Right atrium auricular region (tissue), 2 donors: ENCODE measurements around the gene PRPF40A. TPM values are rescaled to one million over a fixed set of nuclear protein-coding genes. Genes with fewer than 3 reads are reported as not detected.
"Not testable (repeated sequence)": the region's sequence is repeated elsewhere in the genome, so short reads cannot be mapped to it uniquely, and the experiment has no call there.

Experiments
- DNase-seq: peaks from one replicate; pipeline ENCODE4 v3.0.0-alpha.2; 2019; ENCODE audit warnings: low spot score
- H3K27ac ChIP-seq, 2 donors: fragments of 200-600 bp; sonication (generic); 1 replicate in 1 of 2; 2 replicates in 1 of 2; pipeline ENCODE4 v1.5.1; 2016 to 2019
- H3K27me3 ChIP-seq, 2 donors: fragments of 200-600 bp; sonication (generic); one replicate each; pipeline versions ENCODE4 v1.5.1 to v1.6.0; 2017 to 2019
- H3K36me3 ChIP-seq: fragments of 200-600 bp; sonication (generic); one replicate; pipeline ENCODE4 v1.5.1; 2016
- H3K4me1 ChIP-seq, 2 donors: fragments of 200-600 bp; sonication (generic); one replicate each; pipeline versions ENCODE4 v1.5.1 to v1.6.0; 2017 to 2019
- H3K4me3 ChIP-seq, 2 donors: fragments of 200-600 bp; sonication (generic); 1 replicate in 1 of 2; 2 replicates in 1 of 2; pipeline ENCODE4 v1.5.1; 2017 to 2019; ENCODE audit warnings: mild to moderate bottlenecking in 1 of 2, moderate library complexity in 1 of 2
- H3K9me3 ChIP-seq, 2 donors: fragments of 200-600 bp; sonication (generic); one replicate each; pipeline ENCODE4 v1.5.1; 2019
- total RNA-seq, 2 donors: library from RNA; depleted of rRNA; stranded (reverse); fragments of >200 nt; gene quantifications; one replicate each; pipeline ENCODE4 v1.1.0, GENCODE V29; 2016
- TF ChIP-seq, protein P1 (sequence below), 2 donors: fragments of 200-600 bp; sonication (generic); IDR thresholded peaks; one replicate each; pipeline ENCODE4 v1.5.1; 2019; ENCODE audit warnings: antibody characterized with exemption in 2 of 2

The PRPF40A gene
- total RNA-seq, 2 donors from 2014 or later = 31.2 to 44.6 TPM

DNA sequence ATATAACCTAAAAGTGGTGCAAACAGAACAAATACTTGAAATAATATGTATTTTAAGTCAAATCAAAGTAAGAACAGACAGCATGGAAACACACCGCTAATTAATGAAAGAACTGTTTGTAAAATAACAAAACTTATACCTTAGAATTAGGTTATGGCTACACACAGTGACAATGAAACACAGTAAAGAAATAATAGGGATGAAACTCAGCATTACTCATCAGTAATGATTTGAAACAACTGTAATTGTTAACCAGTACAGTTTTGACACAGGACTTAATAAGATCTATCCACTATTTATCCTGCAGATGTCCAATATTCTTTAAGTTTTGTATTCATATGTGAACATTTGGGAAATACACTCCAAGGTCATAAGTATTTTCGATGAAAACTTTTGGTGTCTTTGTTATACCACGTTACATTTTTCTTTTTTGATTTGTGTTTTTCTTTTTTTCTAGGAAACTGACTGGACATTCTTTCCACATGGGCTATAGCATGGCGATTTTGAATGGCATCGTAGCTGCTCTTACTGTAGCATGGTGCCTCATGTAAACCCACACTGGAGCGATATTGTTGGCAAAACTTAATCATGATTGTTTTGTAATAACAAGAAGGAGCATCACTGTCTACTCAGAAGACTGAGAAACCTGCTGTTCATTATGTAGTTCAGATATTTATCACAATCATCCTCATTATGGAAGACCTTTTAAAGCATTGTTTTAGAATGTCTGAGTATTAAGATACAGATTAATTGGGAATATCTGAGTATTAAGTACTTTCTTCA is 42.2 kb upstream of the PRPF40A start:
- H3K9me3 ChIP-seq = no peaks in the 10 kb centered on the region
- no peak overlapping the region for H3K4me3 ChIP-seq
- H3K27ac ChIP-seq = no peak overlapping the region
- no peaks in the 10 kb centered on the region for H3K4me1 ChIP-seq
- H3K27me3 ChIP-seq = no peaks in the 10 kb centered on the region
- DNase-seq = no peak
- TF ChIP-seq, protein P1, sequence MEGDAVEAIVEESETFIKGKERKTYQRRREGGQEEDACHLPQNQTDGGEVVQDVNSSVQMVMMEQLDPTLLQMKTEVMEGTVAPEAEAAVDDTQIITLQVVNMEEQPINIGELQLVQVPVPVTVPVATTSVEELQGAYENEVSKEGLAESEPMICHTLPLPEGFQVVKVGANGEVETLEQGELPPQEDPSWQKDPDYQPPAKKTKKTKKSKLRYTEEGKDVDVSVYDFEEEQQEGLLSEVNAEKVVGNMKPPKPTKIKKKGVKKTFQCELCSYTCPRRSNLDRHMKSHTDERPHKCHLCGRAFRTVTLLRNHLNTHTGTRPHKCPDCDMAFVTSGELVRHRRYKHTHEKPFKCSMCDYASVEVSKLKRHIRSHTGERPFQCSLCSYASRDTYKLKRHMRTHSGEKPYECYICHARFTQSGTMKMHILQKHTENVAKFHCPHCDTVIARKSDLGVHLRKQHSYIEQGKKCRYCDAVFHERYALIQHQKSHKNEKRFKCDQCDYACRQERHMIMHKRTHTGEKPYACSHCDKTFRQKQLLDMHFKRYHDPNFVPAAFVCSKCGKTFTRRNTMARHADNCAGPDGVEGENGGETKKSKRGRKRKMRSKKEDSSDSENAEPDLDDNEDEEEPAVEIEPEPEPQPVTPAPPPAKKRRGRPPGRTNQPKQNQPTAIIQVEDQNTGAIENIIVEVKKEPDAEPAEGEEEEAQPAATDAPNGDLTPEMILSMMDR (IDR thresholded peaks at IDR 0.05) = no peak
- peaks cover 13% of the 10 kb centered on the region for H3K36me3 ChIP-seq

DNA sequence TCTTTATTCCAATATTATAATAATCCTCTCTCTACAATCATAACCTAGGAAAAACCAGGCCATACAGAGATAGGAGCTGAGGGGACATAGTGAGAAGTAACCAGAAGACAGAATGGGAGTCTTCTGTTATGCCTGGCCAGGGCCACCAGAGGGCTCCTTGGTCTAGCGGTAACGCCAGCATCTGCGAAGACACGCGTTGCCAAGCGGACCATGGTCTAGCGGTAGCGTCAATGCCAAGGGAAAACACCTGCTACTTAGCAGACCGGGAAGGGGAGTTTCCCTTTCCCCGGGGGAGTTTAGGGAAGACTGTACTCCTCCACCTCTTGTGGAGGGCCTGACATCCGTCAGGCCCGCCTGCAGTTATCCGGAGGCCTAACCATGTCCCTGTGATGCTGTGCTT is 37.8 kb upstream of the PRPF40A start:
- no peaks in the 10 kb centered on the region for H3K27me3 ChIP-seq
- H3K4me1 ChIP-seq = no peaks in the 10 kb centered on the region
- TF ChIP-seq, protein P1 (IDR thresholded peaks at IDR 0.05) = peak; percentile 11 to 25
- no peak for DNase-seq
- H3K36me3 ChIP-seq = peaks cover 10% of the 10 kb centered on the region
- no peaks in the 10 kb centered on the region for H3K9me3 ChIP-seq
- no peak overlapping the region for H3K27ac ChIP-seq
- H3K4me3 ChIP-seq = no peak overlapping the region

DNA sequence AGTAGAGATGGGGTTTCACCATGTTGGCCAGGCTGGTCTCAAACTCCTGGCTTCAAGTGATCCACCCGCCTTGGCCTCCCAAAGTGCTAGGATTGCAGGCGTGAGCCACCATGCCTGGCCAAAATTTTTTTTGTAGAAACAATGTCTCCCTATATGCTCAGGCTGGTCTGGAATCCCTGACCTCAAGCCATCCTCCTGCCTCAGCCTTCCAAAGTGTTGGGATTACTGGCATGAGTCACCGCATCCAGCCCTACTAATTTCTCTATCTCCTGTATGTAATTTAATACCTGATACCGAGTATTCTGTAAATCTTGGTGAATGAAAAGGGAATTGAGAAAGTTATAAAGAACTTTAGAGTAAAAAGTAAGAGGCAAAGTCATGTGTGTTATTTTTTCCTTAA is 30.5 kb upstream of the PRPF40A start:
- not testable (repeated sequence) for H3K36me3 ChIP-seq, H3K27me3 ChIP-seq, H3K9me3 ChIP-seq, H3K4me3 ChIP-seq, H3K4me1 ChIP-seq, H3K27ac ChIP-seq, DNase-seq

DNA sequence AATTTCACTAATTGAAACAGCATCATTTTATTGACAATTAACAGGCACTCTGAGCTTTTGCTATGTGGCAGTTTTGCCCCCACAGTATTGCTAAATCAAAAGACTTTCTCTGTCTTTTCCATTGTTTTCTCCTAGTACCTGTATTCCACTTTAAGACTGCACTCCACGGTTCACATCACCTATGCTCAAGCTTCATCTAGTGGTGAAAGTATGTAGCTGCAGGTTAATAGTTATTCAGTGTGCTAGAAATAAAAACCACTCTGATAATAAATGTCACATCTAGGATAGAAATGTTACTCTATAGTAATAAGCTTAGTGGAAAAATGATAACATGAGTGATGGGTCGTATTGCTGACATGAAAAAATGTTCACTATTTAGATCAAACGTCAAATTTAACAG is 25.7 kb upstream of the PRPF40A start:
- Histone ChIP-seq H3K27me3 (no peaks in the 10 kb centered on the region), H3K4me1 (no peaks in the 10 kb centered on the region), H3K36me3 (no peaks in the 10 kb centered on the region), H3K4me3 (no peak overlapping the region), H3K27ac (no peak overlapping the region), H3K9me3 (no peaks in the 10 kb centered on the region)
- no peak for DNase-seq
- TF ChIP-seq, protein P1 (IDR thresholded peaks at IDR 0.05) = peak in 1 of 2 donors; percentile 49

DNA sequence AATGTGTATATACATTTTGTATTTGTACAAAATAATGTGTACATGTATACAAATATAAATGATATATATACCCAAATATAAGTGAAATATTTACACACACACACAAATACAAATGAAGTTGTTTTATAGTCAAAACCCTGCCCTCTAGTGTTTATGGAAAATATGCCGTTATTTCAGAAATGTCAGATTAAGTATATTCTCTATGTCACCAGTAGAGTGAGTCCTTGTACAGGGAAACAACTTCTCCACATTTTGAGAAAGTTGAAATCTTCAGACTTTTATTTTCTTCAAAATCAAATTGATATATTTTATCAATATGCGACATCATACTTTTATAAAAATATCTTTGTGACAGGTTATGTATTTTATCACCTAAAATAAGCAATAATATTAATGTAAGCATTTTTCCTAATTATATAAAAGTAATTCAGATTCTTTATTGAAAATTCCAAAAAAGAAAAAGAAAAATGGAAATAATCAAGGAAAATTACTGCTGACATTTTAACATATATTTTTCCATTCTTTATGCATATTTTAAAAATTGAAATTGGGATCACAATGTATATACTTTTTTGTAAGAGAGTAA is 23.6 kb upstream of the PRPF40A start:
- Histone ChIP-seq H3K4me3 (no peak overlapping the region), H3K27ac (no peak overlapping the region), H3K4me1 (no peaks in the 10 kb centered on the region), H3K9me3 (no peaks in the 10 kb centered on the region), H3K27me3 (no peaks in the 10 kb centered on the region), H3K36me3 (no peaks in the 10 kb centered on the region)
- DNase-seq = no peak
- TF ChIP-seq, protein P1 (IDR thresholded peaks at IDR 0.05) = peak; percentile 62 to 84

DNA sequence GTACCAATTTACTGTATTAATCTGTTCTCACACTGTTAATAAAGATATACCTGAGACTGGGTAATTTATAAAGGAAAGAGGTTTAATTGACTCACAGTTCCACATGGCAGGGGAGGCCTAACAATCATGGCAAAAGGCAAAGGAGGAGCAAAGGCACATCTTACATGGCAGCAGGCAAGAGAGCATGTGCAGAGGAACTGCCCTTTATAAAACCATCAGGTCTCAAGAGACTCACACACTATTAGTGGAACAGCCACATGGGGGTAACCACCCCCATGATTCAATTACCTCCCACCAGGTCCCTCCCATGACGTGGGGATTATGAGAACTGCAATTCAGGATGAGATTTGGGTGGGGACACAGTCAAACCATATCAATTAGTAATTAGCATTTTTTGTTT is 22.4 kb upstream of the PRPF40A start:
- H3K4me3 ChIP-seq, H3K9me3 ChIP-seq, H3K27ac ChIP-seq, H3K36me3 ChIP-seq, H3K27me3 ChIP-seq, H3K4me1 ChIP-seq, DNase-seq: not testable (repeated sequence)

DNA sequence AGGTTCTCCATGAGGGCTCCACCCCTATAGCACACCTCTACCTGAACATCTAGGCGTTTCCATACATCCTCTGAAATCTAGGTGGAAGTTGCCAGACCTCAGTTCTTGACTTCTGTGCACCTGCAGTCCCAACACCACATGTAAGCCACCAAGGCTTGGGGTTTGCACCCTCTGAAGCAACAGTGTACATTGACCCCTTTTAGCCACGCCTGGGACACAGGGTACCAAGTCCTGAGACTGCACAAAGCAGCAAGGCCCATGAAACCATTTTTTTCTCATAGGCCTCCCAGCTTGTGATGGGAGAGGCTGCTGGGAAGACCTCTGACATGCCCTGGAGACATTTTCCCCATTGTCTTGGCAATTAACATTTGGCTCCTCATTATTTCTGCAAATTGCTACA is 21.2 kb upstream of the PRPF40A start:
- TF ChIP-seq, protein P1 (IDR thresholded peaks at IDR 0.05) = no peak
- no peak overlapping the region for H3K27ac ChIP-seq
- H3K9me3 ChIP-seq = no peaks in the 10 kb centered on the region
- no peaks in the 10 kb centered on the region for H3K4me1 ChIP-seq
- no peaks in the 10 kb centered on the region for H3K27me3 ChIP-seq
- no peak for DNase-seq
- H3K36me3 ChIP-seq = no peaks in the 10 kb centered on the region
- no peak overlapping the region for H3K4me3 ChIP-seq

DNA sequence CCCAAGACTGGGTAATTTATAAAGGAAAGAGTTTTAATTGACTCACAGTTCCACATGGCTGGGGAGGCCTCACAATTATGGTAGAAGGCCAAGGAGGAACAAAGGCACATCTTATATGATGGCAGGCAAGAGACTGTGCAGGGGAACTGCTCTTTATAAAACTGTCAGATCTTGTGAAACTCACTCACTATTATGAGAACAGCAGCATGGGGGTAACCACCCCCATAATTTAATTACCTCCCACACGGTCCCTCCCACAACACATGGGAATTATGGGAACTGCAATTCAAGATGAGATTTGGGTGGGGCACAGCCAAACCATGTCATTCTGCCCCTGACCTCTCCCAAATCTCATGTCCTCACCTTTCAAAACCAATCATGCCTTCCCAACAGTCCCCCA is 20.2 kb upstream of the PRPF40A start:
- H3K4me3 ChIP-seq, H3K9me3 ChIP-seq, H3K4me1 ChIP-seq, H3K27ac ChIP-seq, H3K36me3 ChIP-seq, H3K27me3 ChIP-seq, DNase-seq: not testable (repeated sequence)
